Naive B cell (primary cell): ENCODE measurements around the gene CRIP1. TPM values are rescaled to one million over a fixed set of nuclear protein-coding genes. Genes with fewer than 3 reads are reported as not detected.

Experiments
- ATAC-seq, 2 donors: fragments of 150-1000 bp; cut with Tn5 transposase; 2 replicates each; pipeline ENCODE4 v1.10.0; 2021; ENCODE audit warnings: low read depth in 2 of 2, mild to moderate bottlenecking in 2 of 2, moderate library complexity in 2 of 2
- DNase-seq: peaks from one replicate; pipeline ENCODE4 v3.0.0; 2022
- H3K27ac Mint-ChIP-seq, 6 donors: one replicate each; pipeline ENCODE4 v1.8.0; 2020 to 2022; ENCODE audit warnings: mild to moderate bottlenecking in 6 of 6, mixed read lengths in 6 of 6, moderate library complexity in 5 of 6, inconsistent platforms in 2 of 6
- H3K27me3 Mint-ChIP-seq, 3 donors: one replicate each; pipeline ENCODE4 v1.8.0; 2021 to 2022; ENCODE audit warnings: mixed read lengths in 3 of 3, mild to moderate bottlenecking in 1 of 3
- H3K36me3 Mint-ChIP-seq, 2 donors: one replicate each; pipeline ENCODE4 v1.8.0; 2020 to 2022; ENCODE audit warnings: mixed read lengths in 2 of 2, inconsistent platforms in 1 of 2, mild to moderate bottlenecking in 1 of 2
- H3K4me1 Mint-ChIP-seq, 3 donors: one replicate each; pipeline ENCODE4 v1.8.0; 2020 to 2022; ENCODE audit warnings: mixed read lengths in 3 of 3, inconsistent platforms in 1 of 3, mild to moderate bottlenecking in 1 of 3, moderate library complexity in 1 of 3
- H3K4me3 Mint-ChIP-seq, 8 donors: one replicate each; pipeline ENCODE4 v1.8.0; 2020 to 2022; ENCODE audit warnings: mild to moderate bottlenecking in 8 of 8, mixed read lengths in 8 of 8, moderate library complexity in 8 of 8, inconsistent platforms in 2 of 8
- H3K9me3 Mint-ChIP-seq, 7 donors: one replicate each; pipeline ENCODE4 v1.8.0; 2020 to 2022; ENCODE audit warnings: mixed read lengths in 7 of 7, mild to moderate bottlenecking in 5 of 7, inconsistent platforms in 2 of 7, moderate library complexity in 1 of 7
- polyA plus RNA-seq, 6 donors: library from polyadenylated mRNA; unstranded; fragments of 300-500 nt; fragmentation: Illumina TruSeq; gene quantifications; one replicate each; pipeline ENCODE4 v1.2.3, GENCODE V29; 2021; ENCODE audit warnings: low read depth in 6 of 6

CRIP1 gene
- polyA plus RNA-seq, 6 donors from 2014 or later, result 115 to 495 (median 235) TPM

DNA sequence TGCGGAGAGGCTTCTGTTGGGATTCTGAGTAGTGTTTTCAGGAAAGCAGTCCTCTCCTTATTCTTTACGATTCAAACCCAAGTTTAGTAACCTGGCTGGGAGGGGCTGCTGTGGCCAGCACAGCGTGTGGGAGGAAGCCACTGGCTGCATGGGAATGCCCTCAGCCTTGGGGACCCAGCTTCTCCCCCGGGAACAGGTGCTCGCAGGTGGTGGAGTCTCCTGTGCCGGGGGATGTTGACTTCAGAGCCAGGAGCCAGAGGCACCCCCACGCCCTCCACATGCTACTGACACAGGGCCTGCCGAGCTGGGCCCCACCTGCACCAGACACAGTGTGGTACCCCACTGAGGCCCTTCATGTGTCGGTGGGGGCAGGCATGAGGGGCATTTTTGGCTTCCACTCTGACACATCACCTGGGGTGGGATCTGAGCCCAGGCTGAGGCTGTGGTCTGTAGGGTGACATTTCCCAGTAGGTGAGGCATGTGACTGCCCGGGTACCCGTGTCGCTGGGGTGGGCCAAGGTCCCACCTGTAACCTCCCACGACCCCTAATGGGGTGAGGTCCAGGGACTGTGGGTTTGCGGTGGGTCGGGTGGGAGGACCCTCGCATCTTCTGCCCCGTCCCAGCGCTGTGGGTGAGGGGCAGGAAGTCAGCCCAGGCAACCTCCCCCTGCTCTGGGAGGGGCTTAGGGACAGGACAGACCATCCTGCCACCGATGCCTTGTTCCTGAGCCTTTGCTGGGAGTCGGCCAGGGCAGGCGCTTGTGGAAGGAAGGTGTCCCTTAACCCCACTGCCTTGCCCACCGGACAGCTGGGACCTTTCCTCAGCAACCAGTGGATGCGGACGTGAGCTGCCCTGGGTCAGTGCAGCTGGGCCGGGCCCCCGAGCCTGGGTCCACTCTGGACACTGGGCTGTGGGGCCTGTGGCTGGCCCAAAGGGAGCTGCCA lies 40.5 kb upstream of the CRIP1 start:
- ATAC-seq (no peak), DNase-seq (no peak)
- Mint-ChIP-seq H3K4me3 (no peak overlapping the region), H3K27me3 (no peaks in the 10 kb centered on the region), H3K4me1 (peaks cover 4 to 6% (median 5%) of the 10 kb centered on the region in 3 donors), H3K9me3 (no peaks in the 10 kb centered on the region), H3K36me3 (peaks cover 3 to 8% of the 10 kb centered on the region in 2 donors), H3K27ac (no peak overlapping the region)

GRCh38 chr14:105446971-105447370 lies 39.7 kb upstream of the CRIP1 start:
- Mint-ChIP-seq H3K27ac (no peak overlapping the region), H3K27me3 (no peaks in the 10 kb centered on the region), H3K36me3 (peaks cover 0 to 2% of the 10 kb centered on the region in 2 donors), H3K4me3 (no peak overlapping the region), H3K4me1 (peaks cover under 1 to 6% (median 3%) of the 10 kb centered on the region in 3 donors), H3K9me3 (no peaks in the 10 kb centered on the region)
- ATAC-seq (no peak), DNase-seq (no peak)

- peaks cover 3 to 6% (median 4%) of the 10 kb centered on the region in 3 donors for H3K4me1 Mint-ChIP-seq
- no peak overlapping the region for H3K4me3 Mint-ChIP-seq
- no peak for ATAC-seq
- DNase-seq, result no peak
- H3K27ac Mint-ChIP-seq, result no peak overlapping the region
- H3K27me3 Mint-ChIP-seq, result no peaks in the 10 kb centered on the region
- peaks cover 0 to 6% of the 10 kb centered on the region in 2 donors for H3K36me3 Mint-ChIP-seq
- H3K9me3 Mint-ChIP-seq, result no peaks in the 10 kb centered on the region
Observed at GRCh38 chr14:105447651-105448640, 38.7 kb upstream of the CRIP1 start.

- Mint-ChIP-seq H3K4me3 (no peak overlapping the region), H3K36me3 (peaks cover 0 to 6% of the 10 kb centered on the region in 2 donors), H3K27me3 (no peaks in the 10 kb centered on the region), H3K27ac (peak overlapping the region in 1 of 6 donors; percentile 63), H3K9me3 (no peaks in the 10 kb centered on the region), H3K4me1 (peaks cover 3 to 6% (median 4%) of the 10 kb centered on the region in 3 donors)
- DNase-seq (peak; percentile 57), ATAC-seq (peak; percentile 97 to 99)
Observed at GRCh38 chr14:105448706-105449111, 38.0 kb upstream of the CRIP1 start.

GRCh38 chr14:105449276-105450122 lies 37.2 kb upstream of the CRIP1 start:
- ATAC-seq, result no peak
- H3K27ac Mint-ChIP-seq, result peak overlapping the region in 1 of 6 donors; percentile 84
- no peak overlapping the region for H3K4me3 Mint-ChIP-seq
- no peak for DNase-seq
- peaks cover 0 to 6% of the 10 kb centered on the region in 2 donors for H3K36me3 Mint-ChIP-seq
- H3K4me1 Mint-ChIP-seq, result peaks cover 3 to 7% (median 6%) of the 10 kb centered on the region in 3 donors
- H3K9me3 Mint-ChIP-seq, result no peaks in the 10 kb centered on the region
- no peaks in the 10 kb centered on the region for H3K27me3 Mint-ChIP-seq

- ATAC-seq, result no peak
- H3K27ac Mint-ChIP-seq, result peak overlapping the region in 1 of 6 donors; percentile 84
- H3K27me3 Mint-ChIP-seq, result no peaks in the 10 kb centered on the region
- peaks cover 0 to 6% of the 10 kb centered on the region in 2 donors for H3K36me3 Mint-ChIP-seq
- no peak for DNase-seq
- H3K4me1 Mint-ChIP-seq, result peaks cover 3 to 7% (median 6%) of the 10 kb centered on the region in 3 donors
- H3K4me3 Mint-ChIP-seq, result no peak overlapping the region
- H3K9me3 Mint-ChIP-seq, result no peaks in the 10 kb centered on the region
Observed at GRCh38 chr14:105450123-105450505, 36.6 kb upstream of the CRIP1 start.

- ATAC-seq (no peak), DNase-seq (no peak)
- H3K4me1 Mint-ChIP-seq, result peaks cover 6 to 12% (median 10%) of the 10 kb centered on the region in 3 donors
- H3K27ac Mint-ChIP-seq, result no peak overlapping the region
- no peaks in the 10 kb centered on the region for H3K27me3 Mint-ChIP-seq
- H3K36me3 Mint-ChIP-seq, result peaks cover 0 to 14% of the 10 kb centered on the region in 2 donors
- H3K9me3 Mint-ChIP-seq, result no peaks in the 10 kb centered on the region
- no peak overlapping the region for H3K4me3 Mint-ChIP-seq
Observed at GRCh38 chr14:105450864-105451720, 35.6 kb upstream of the CRIP1 start.

- no peak for DNase-seq
- H3K36me3 Mint-ChIP-seq, result peaks cover 0 to 14% of the 10 kb centered on the region in 2 donors
Observed at GRCh38 chr14:105452963-105453362, 33.7 kb upstream of the CRIP1 start.

DNA sequence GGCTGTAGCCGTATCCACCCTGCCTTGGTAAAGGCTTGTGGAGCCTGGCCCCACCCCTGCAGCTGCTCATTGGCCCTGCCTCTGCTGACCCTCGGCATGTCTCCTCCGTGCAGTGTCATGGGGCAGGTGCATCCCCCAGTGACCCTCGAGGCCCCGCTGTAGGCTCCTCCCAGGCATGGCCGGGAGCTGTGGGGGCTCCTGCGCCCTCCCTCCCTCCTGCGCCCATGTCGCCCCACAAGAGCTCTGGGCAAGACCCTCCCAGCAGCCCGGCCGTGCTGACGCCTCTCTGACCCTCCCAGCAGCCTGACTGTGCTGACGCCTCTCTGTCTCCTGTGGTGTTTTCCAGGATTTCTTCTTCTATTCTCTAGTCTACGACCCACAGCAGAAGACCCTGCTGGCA lies 32.8 kb upstream of the CRIP1 start:
- no peaks in the 10 kb centered on the region for H3K27me3 Mint-ChIP-seq
- DNase-seq (no peak), ATAC-seq (no peak)
- H3K36me3 Mint-ChIP-seq, result peaks cover 0 to 14% of the 10 kb centered on the region in 2 donors
- peaks cover 3 to 12% (median 5%) of the 10 kb centered on the region in 3 donors for H3K4me1 Mint-ChIP-seq
- no peak overlapping the region for H3K4me3 Mint-ChIP-seq
- no peak overlapping the region for H3K27ac Mint-ChIP-seq
- no peaks in the 10 kb centered on the region for H3K9me3 Mint-ChIP-seq

More at GRCh38 chr14:105452963-105453362, 33.7 kb upstream of the CRIP1 start:
- Mint-ChIP-seq H3K9me3 (no peaks in the 10 kb centered on the region), H3K4me1 (peaks cover 6 to 12% (median 9%) of the 10 kb centered on the region in 3 donors), H3K4me3 (peak overlapping the region in 1 of 8 donors; percentile 16), H3K27me3 (no peaks in the 10 kb centered on the region), H3K27ac (peak overlapping the region in 1 of 6 donors; percentile 53)
- no peak for ATAC-seq

DNA sequence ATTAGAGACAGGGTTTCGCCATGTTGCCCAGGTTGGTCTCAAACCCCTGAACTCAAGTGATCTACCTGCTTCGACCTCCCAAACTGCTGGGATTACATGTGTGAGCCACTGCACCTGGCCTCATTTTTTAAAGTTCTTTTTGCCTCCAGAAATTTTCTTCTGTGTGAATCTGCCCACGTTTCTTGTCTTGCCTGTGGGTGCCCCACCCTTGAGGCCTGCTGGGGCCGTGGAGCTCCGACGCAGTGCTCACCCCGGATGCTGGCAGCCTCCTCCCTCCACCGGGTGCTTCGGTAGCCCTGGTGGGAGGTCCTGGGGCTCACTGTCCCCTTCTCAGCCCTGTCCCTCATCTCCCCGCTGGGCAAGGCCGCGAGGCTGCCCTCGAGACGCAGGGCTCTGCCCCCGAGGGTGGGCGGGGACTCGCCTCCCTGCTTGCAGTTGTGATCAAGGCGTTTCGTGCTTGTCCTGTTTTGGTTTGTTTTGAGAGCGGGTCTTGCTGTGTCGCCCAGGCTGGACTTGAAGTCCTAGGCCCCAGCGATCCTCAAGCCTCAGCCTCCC lies 31.5 kb upstream of the CRIP1 start:
- no peak for ATAC-seq
- Mint-ChIP-seq H3K4me3 (no peak overlapping the region), H3K9me3 (no peaks in the 10 kb centered on the region), H3K36me3 (peaks cover 0 to 14% of the 10 kb centered on the region in 2 donors), H3K4me1 (peaks cover 3 to 12% (median 5%) of the 10 kb centered on the region in 3 donors), H3K27me3 (no peaks in the 10 kb centered on the region), H3K27ac (peak overlapping the region in 1 of 6 donors; percentile 27)
- DNase-seq, result no peak

- H3K27me3 Mint-ChIP-seq, result no peaks in the 10 kb centered on the region
- no peaks in the 10 kb centered on the region for H3K9me3 Mint-ChIP-seq
- H3K27ac Mint-ChIP-seq, result no peak overlapping the region
- peaks cover 0 to 14% of the 10 kb centered on the region in 2 donors for H3K36me3 Mint-ChIP-seq
- no peak for DNase-seq
- H3K4me3 Mint-ChIP-seq, result no peak overlapping the region
- ATAC-seq, result no peak
- peaks cover 3 to 12% (median 5%) of the 10 kb centered on the region in 3 donors for H3K4me1 Mint-ChIP-seq
Observed at GRCh38 chr14:105455766-105456660, 30.7 kb upstream of the CRIP1 start.
